Right atrium auricular region (tissue), 2 donors: ENCODE results near the gene KRT3. TPM values are rescaled to one million over a fixed set of nuclear protein-coding genes. Genes with fewer than 3 reads are reported as not detected.

ENCODE experiments used
- DNase-seq: peaks from one replicate; pipeline ENCODE4 v3.0.0-alpha.2; 2019; ENCODE audit warnings: low spot score
- H3K27ac ChIP-seq, 2 donors: fragments of 200-600 bp; sonication (generic); 1 replicate in 1 of 2; 2 replicates in 1 of 2; pipeline ENCODE4 v1.5.1; 2016 to 2019
- H3K27me3 ChIP-seq, 2 donors: fragments of 200-600 bp; sonication (generic); one replicate each; pipeline versions ENCODE4 v1.5.1 to v1.6.0; 2017 to 2019
- H3K36me3 ChIP-seq: fragments of 200-600 bp; sonication (generic); one replicate; pipeline ENCODE4 v1.5.1; 2016
- H3K4me1 ChIP-seq, 2 donors: fragments of 200-600 bp; sonication (generic); one replicate each; pipeline versions ENCODE4 v1.5.1 to v1.6.0; 2017 to 2019
- H3K4me3 ChIP-seq, 2 donors: fragments of 200-600 bp; sonication (generic); 1 replicate in 1 of 2; 2 replicates in 1 of 2; pipeline ENCODE4 v1.5.1; 2017 to 2019; ENCODE audit warnings: mild to moderate bottlenecking in 1 of 2, moderate library complexity in 1 of 2
- H3K9me3 ChIP-seq, 2 donors: fragments of 200-600 bp; sonication (generic); one replicate each; pipeline ENCODE4 v1.5.1; 2019
- total RNA-seq, 2 donors: library from RNA; depleted of rRNA; stranded (reverse); fragments of >200 nt; gene quantifications; one replicate each; pipeline ENCODE4 v1.1.0, GENCODE V29; 2016
- TF ChIP-seq, protein P1 (sequence below), 2 donors: fragments of 200-600 bp; sonication (generic); IDR thresholded peaks; one replicate each; pipeline ENCODE4 v1.5.1; 2019; ENCODE audit warnings: antibody characterized with exemption in 2 of 2

The KRT3 gene
- total RNA-seq, 2 donors from 2014 or later, result not detected

DNA sequence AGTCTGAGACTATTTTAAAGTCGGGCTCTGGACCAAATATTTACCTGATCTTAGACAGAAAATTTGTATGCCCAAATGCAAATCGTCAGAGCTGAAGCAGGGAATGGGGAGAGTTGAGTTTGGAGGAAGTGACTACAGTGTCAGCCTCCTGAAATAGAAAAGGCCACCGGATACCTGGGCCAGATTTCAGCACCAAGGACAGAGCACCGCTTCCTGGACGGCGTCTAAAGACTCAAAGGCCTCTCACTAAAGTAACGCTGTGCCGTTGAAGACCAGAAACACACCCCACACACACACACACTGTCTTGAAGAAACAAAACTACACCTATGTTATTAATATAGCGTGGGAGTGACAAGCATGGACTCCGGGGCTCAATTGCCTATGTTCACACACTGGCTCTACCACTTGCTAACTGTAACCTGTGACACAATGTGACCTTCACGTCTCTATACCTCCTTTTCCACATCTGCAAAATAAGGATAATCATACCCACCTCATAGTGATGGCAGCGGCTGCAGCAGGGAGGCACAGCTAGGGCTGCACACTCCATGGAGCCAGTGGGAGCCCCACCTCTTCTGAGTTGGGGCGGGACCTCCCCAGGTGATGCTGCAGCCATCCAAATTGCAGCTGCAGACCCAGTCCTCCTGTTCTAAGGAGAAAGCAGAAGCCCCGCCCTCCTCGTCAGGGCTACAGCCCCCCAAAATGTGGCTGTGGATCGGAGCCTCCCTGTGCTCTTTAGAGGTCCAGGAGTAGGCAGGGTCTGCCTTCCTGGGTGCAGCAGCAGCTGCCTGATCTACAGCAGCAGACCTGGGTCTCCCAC, 54.3 kb downstream of the KRT3 start:
- no peak overlapping the region for H3K4me3 ChIP-seq
- no peak for DNase-seq
- H3K27me3 ChIP-seq, result no peaks in the 10 kb centered on the region
- no peaks in the 10 kb centered on the region for H3K36me3 ChIP-seq
- no peak overlapping the region for H3K27ac ChIP-seq
- TF ChIP-seq, protein P1, sequence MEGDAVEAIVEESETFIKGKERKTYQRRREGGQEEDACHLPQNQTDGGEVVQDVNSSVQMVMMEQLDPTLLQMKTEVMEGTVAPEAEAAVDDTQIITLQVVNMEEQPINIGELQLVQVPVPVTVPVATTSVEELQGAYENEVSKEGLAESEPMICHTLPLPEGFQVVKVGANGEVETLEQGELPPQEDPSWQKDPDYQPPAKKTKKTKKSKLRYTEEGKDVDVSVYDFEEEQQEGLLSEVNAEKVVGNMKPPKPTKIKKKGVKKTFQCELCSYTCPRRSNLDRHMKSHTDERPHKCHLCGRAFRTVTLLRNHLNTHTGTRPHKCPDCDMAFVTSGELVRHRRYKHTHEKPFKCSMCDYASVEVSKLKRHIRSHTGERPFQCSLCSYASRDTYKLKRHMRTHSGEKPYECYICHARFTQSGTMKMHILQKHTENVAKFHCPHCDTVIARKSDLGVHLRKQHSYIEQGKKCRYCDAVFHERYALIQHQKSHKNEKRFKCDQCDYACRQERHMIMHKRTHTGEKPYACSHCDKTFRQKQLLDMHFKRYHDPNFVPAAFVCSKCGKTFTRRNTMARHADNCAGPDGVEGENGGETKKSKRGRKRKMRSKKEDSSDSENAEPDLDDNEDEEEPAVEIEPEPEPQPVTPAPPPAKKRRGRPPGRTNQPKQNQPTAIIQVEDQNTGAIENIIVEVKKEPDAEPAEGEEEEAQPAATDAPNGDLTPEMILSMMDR (IDR thresholded peaks at IDR 0.05), result no peak
- no peaks in the 10 kb centered on the region for H3K4me1 ChIP-seq
- no peaks in the 10 kb centered on the region for H3K9me3 ChIP-seq

DNA sequence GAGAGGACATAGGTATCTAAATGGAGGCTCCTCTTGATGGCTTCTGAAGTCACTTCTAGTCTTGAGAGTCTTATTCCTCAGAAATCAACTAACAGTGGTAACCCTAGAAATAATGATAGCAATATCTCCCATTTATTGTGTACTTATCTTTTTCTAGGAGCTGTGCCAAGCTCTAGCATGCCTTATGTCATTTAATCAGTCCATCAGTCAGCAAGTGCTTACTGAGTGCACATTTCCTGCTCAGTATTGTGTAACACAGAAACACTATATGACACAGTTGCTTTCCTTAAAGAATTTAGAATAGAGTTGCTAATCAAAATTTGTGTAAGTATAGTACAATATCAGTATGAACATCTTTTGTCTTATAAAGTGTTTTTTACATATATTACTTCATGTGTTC, 55.3 kb downstream of the KRT3 start:
- H3K27ac ChIP-seq, result no peak overlapping the region
- TF ChIP-seq, protein P1 (IDR thresholded peaks at IDR 0.05), result no peak
- H3K4me1 ChIP-seq, result no peaks in the 10 kb centered on the region
- H3K4me3 ChIP-seq, result no peak overlapping the region
- H3K36me3 ChIP-seq, result no peaks in the 10 kb centered on the region
- DNase-seq, result no peak
- H3K9me3 ChIP-seq, result no peaks in the 10 kb centered on the region
- no peaks in the 10 kb centered on the region for H3K27me3 ChIP-seq

DNA sequence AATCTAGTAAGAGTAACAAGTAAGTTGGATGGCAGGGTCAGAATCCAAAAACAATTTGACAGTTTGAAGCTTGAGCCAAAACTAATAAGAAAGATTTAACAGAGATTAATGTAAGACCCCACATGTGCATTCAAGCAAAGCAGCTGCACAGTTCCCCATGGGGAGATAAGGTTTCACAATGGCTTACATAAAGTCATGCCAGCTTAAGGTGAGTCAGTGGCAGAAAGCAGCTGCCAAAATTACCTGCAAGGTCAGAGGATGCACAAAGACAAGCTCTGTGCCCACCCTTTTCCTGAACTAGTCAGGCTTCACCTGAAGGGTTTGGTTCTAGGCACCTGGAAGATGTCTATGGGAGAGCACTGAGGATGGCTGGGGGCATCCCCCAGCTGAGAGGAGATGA, 56.0 kb downstream of the KRT3 start:
- no peak for DNase-seq
- Histone ChIP-seq H3K9me3 (no peaks in the 10 kb centered on the region), H3K36me3 (no peaks in the 10 kb centered on the region), H3K4me1 (no peaks in the 10 kb centered on the region), H3K27ac (no peak overlapping the region), H3K4me3 (no peak overlapping the region), H3K27me3 (no peaks in the 10 kb centered on the region)
- TF ChIP-seq, protein P1 (IDR thresholded peaks at IDR 0.05), result no peak

Other genes with a start within 250 kb of the KRT3 start
- not detected for gene KRT71, start 243.0 kb downstream of the KRT3 start, total RNA-seq
- gene KRT74, start 222.3 kb downstream of the KRT3 start, total RNA-seq, result 1 to 10 TPM in 1 of 2 donors, not detected in 1; 2.9 TPM
- not detected for gene KRT72, start 194.7 kb downstream of the KRT3 start, total RNA-seq
- not detected for gene KRT73, start 177.6 kb downstream of the KRT3 start, total RNA-seq
- not detected for gene KRT2, start 143.9 kb downstream of the KRT3 start, total RNA-seq
- not detected for gene KRT1, start 115.7 kb downstream of the KRT3 start, total RNA-seq
- not detected for gene KRT77, start 92.6 kb downstream of the KRT3 start, total RNA-seq
- not detected for gene KRT76, start 18.8 kb downstream of the KRT3 start, total RNA-seq
- not detected for gene KRT4, start 18.0 kb upstream of the KRT3 start, total RNA-seq
- not detected for gene KRT79, start 38.2 kb upstream of the KRT3 start, total RNA-seq
- gene KRT78, start 52.9 kb upstream of the KRT3 start, total RNA-seq, result not detected
- 100 to 1,000 TPM; 199 to 271 TPM for gene KRT8, start 109.0 kb upstream of the KRT3 start, total RNA-seq
- 100 to 1,000 TPM in 1 of 2 donors, 10 to 100 TPM in 1; 85.1 to 150 TPM for gene KRT18, start 153.0 kb upstream of the KRT3 start, total RNA-seq
- 100 to 1,000 TPM; 272 to 383 TPM for gene EIF4B, start 210.3 kb upstream of the KRT3 start, total RNA-seq